GM23338 (cell line): ENCODE results near the gene HES4.

Experiments used
- CREB1 ChIP-seq: fragments of 250-450 bp; sonication (Bioruptor Pico); IDR thresholded peaks from 2 replicates; pipeline ENCODE4 v1.5.0; 2020; ENCODE audit warnings: low read depth, mild to moderate bottlenecking, moderate library complexity
- CTCF ChIP-seq, 2 experiments: fragments of 200-600 bp in 1 of 2; sonication (generic) in 1 of 2; conservative IDR thresholded peaks; 2 replicates each; pipeline versions ENCODE4 v1.5.1 to v1.6.1; 2016 to 2017; ENCODE audit warnings: antibody characterized with exemption in 2 of 2, low read depth in 2 of 2, mild to moderate bottlenecking in 2 of 2, moderate library complexity in 1 of 2
- EZH2 ChIP-seq: fragments of 200-600 bp; sonication (generic); IDR thresholded peaks from one replicate; pipeline ENCODE4 v1.8.0; 2017; ENCODE audit warnings: antibody characterized with exemption, mild to moderate bottlenecking, low read depth; ENCODE audit not compliant: unreplicated experiment
- EZH2phosphoT487 ChIP-seq: fragments of 200-600 bp; sonication (generic); IDR thresholded peaks from one replicate; pipeline ENCODE4 v1.8.1; 2018; ENCODE audit warnings: antibody characterized with exemption; ENCODE audit not compliant: unreplicated experiment
- POLR2AphosphoS5 ChIP-seq: IDR thresholded peaks from 2 replicates; pipeline ENCODE4 v1.6.1; 2016; ENCODE audit warnings: antibody characterized with exemption, low read depth
- REST ChIP-seq: IDR thresholded peaks from one replicate; pipeline ENCODE4 v1.6.1; 2018; ENCODE audit warnings: antibody characterized with exemption; ENCODE audit not compliant: unreplicated experiment
- STAT1 ChIP-seq: IDR thresholded peaks from one replicate; pipeline ENCODE4 v1.6.1; 2016; ENCODE audit warnings: antibody characterized with exemption; ENCODE audit not compliant: unreplicated experiment
- ZNF462 ChIP-seq: fragments of 250-450 bp; sonication (Bioruptor Pico); IDR thresholded peaks from 2 replicates; pipeline ENCODE4 v1.5.0; 2020; ENCODE audit warnings: mild to moderate bottlenecking, moderate library complexity

GRCh38 chr1:1027791-1028190 is 27.9 kb upstream of the HES4 start:
- TF ChIP-seq EZH2 (no peak), CTCF (conservative IDR thresholded peaks at IDR 0.05; ENCODE audit: low read depth in 2 of 2) (no peak), REST (no peak), POLR2AphosphoS5 (no peak), ZNF462 (CRISPR knock-in tag) (no peak), EZH2phosphoT487 (no peak), STAT1 (no peak), CREB1 (CRISPR knock-in tag) (no peak)
